A673 (cell line): Measurements from ENCODE around the gene GPATCH2L. TPM values are rescaled to one million over a fixed set of nuclear protein-coding genes. Genes with fewer than 3 reads are reported as not detected.

Experiments used
- BruUV-seq: library from RNA; stranded (reverse); fragments of 400-500 nt; replicated peaks from 2 replicates; lab custom pipeline; 2021; lab: Mats Ljungman, UMichigan
- CTCF ChIA-PET: fragments of 300-600 bp; sonication (Branson Sonifier 250); formaldehyde crosslinking; loops from one replicate; lab custom pipeline; 2022; ENCODE audit warnings: antibody characterized with exemption; lab: Charles Lee
- POLR2A ChIA-PET: fragments of 300-600 bp; sonication (Branson Sonifier 250); formaldehyde crosslinking; loops from one replicate; lab custom pipeline; 2022; ENCODE audit warnings: antibody characterized with exemption; ENCODE audit not compliant: low non-redundant PET; lab: Charles Lee
- DNase-seq: peaks from one replicate; pipeline ENCODE4 v3.0.0-alpha.2; 2015; ENCODE audit warnings: low spot score
- H3K27ac ChIP-seq: fragments of 200-600 bp; sonication (generic); 2 replicates; pipeline ENCODE4 v1.5.1; 2016; ENCODE audit warnings: mixed run types, low read depth, mild to moderate bottlenecking, mixed read lengths, antibody characterized with exemption, low read length; ENCODE audit not compliant: poor library complexity, severe bottlenecking
- H3K27me3 ChIP-seq: fragments of 200-600 bp; sonication (generic); replicated peaks from 2 replicates; pipeline ENCODE4 v1.6.1; 2017; ENCODE audit warnings: mixed run types, low read depth, mild to moderate bottlenecking, mixed read lengths, antibody characterized with exemption, low read length; ENCODE audit not compliant: insufficient read depth, poor library complexity
- H3K36me3 ChIP-seq: fragments of 200-600 bp; sonication (generic); 2 replicates; pipeline ENCODE4 v1.6.1; 2016; ENCODE audit warnings: mixed run types, mild to moderate bottlenecking, mixed read lengths, antibody characterized with exemption, low read length; ENCODE audit not compliant: insufficient read depth, poor library complexity, severe bottlenecking
- H3K4me1 ChIP-seq: fragments of 200-600 bp; sonication (generic); 2 replicates; pipeline ENCODE4 v1.6.1; 2017; ENCODE audit warnings: mixed run types, mild to moderate bottlenecking, mixed read lengths, antibody characterized with exemption, low read length; ENCODE audit not compliant: insufficient read depth, poor library complexity, severe bottlenecking
- H3K4me3 ChIP-seq: fragments of 200-600 bp; sonication (generic); 2 replicates; pipeline ENCODE4 v1.5.1; 2016; ENCODE audit warnings: low read depth, mixed run types, mild to moderate bottlenecking, mixed read lengths, low read length; ENCODE audit not compliant: poor library complexity, severe bottlenecking
- H3K9me3 ChIP-seq: fragments of 200-600 bp; sonication (generic); 2 replicates; pipeline ENCODE4 v1.6.1; 2016; ENCODE audit warnings: mixed run types, low read depth, mild to moderate bottlenecking, mixed read lengths, antibody characterized with exemption, low read length; ENCODE audit not compliant: poor library complexity, severe bottlenecking
- EZH2 ChIP-seq: fragments of 200-600 bp; sonication (generic); IDR thresholded peaks from 2 replicates; pipeline ENCODE4 v1.6.1; 2017; ENCODE audit warnings: borderline replicate concordance, low read depth, mild to moderate bottlenecking, mixed read lengths, antibody characterized with exemption, low read length; ENCODE audit not compliant: poor library complexity, severe bottlenecking
- intact Hi-C: fragments of 100-400 bp; cut with micrococcal nuclease; formaldehyde crosslinking; loops from one replicate; pipeline ENCODE4 v1.10.0; 2022; ENCODE audit not compliant: unreplicated experiment
- total RNA-seq: library from RNA; stranded (reverse); gene quantifications from 2 replicates; pipeline ENCODE4 v1.2.3, GENCODE V29; 2021
- TF ChIP-seq, protein P1 (sequence below): fragments of 300-800, 200-600 bp; sonication (generic); conservative IDR thresholded peaks from 2 replicates; pipeline ENCODE4 v1.5.1; 2017; ENCODE audit warnings: low read depth, mild to moderate bottlenecking, antibody characterized with exemption, low read length, moderate library complexity, mixed read lengths

Gene GPATCH2L
- total RNA-seq, 1 experiment from 2014 or later: 60.3 TPM

DNA sequence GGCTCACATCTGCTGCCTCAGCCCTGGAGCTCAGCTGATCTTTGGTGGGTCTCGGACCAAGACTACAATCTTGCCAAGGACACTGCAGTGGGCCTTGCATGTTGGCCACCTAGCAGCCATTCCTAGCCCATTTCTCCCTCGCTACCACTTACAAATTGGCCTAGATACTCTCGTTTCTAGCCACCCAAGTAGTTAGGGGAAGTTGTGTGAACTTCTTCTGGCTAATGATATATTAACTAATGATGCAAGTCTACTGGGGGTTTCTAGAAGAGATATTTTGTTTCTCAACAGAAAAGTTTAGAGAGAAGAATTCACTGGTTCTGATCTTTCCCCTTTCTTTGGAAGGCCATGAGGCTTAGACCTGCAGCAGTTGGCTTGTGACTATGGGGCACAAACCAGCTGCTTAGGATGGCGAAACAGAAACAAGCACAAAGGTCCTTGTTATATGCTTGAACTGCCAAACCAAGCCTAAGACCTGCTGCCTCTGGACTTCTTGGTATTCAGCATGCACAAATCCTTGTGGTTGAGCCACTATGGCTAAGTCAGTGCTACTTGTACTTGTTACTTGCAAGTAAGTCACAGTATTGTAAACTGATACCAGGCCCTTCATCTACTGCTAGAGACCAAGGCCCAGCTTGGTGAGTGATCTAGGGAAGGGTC is 30.5 kb upstream of the GPATCH2L start:
- intact Hi-C loops: no loop called here
- CTCF ChIA-PET: no interaction called here
- BruUV-seq: no TSS peak

DNA sequence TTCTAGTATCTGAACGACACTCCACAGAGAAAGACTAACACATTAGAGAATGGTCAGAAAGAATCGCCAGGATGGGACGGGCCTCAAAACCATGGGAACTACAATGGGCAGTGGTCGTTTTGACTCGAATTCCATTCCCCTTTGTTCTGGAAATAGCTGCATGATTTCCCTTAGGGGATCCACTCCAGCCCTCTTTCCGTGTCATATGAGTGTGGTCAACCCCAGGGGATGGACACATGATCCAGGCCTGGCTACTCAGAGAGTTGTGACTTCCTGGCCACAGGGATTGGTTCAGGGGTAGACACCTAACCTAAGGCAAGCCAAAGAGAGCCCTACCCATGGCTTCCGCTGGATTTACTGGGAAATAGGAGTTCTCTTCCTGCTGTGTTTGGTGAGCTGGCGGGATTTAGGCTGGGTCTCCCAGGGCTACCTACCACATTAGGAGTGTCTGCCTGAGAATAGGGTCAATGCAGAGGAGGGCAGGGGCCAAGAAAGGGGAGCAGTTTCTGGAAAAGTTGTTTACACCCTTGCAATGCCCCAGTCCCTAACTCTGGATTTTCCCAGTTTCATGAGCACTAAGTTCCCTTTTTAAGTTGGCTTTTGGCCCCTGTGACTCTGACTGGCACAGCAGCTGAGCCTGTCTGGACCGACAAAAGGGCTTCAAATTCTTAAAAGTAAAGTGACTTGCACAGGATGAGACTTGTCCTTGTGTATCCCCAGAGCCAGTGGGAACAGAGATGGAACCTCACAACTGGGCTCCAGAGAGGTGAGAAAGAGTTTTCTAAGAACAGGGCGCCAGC is 28.1 kb upstream of the GPATCH2L start:
- H3K27ac ChIP-seq: no peak overlapping the region
- BruUV-seq: no TSS peak
- ChIA-PET POLR2A (no interaction called here), CTCF (no interaction called here)
- TF ChIP-seq EZH2: no peak
- TF ChIP-seq, protein P1, sequence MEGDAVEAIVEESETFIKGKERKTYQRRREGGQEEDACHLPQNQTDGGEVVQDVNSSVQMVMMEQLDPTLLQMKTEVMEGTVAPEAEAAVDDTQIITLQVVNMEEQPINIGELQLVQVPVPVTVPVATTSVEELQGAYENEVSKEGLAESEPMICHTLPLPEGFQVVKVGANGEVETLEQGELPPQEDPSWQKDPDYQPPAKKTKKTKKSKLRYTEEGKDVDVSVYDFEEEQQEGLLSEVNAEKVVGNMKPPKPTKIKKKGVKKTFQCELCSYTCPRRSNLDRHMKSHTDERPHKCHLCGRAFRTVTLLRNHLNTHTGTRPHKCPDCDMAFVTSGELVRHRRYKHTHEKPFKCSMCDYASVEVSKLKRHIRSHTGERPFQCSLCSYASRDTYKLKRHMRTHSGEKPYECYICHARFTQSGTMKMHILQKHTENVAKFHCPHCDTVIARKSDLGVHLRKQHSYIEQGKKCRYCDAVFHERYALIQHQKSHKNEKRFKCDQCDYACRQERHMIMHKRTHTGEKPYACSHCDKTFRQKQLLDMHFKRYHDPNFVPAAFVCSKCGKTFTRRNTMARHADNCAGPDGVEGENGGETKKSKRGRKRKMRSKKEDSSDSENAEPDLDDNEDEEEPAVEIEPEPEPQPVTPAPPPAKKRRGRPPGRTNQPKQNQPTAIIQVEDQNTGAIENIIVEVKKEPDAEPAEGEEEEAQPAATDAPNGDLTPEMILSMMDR: no peak
- H3K4me3 ChIP-seq: no peak overlapping the region
- H3K4me1 ChIP-seq: no peaks in the 10 kb centered on the region
- no peaks in the 10 kb centered on the region for H3K36me3 ChIP-seq
- no peaks in the 10 kb centered on the region for H3K9me3 ChIP-seq
- DNase-seq: no peak
- intact Hi-C loops: no loop called here
- H3K27me3 ChIP-seq: peaks cover 4% of the 10 kb centered on the region

More for the DNA sequence above, 30.5 kb upstream of the GPATCH2L start:
- Histone ChIP-seq H3K27ac (no peak overlapping the region), H3K9me3 (no peaks in the 10 kb centered on the region), H3K36me3 (no peaks in the 10 kb centered on the region), H3K4me1 (peaks cover 8% of the 10 kb centered on the region), H3K27me3 (peaks cover 4% of the 10 kb centered on the region), H3K4me3 (no peak overlapping the region)
- DNase-seq: no peak
- no peak for TF ChIP-seq EZH2
- TF ChIP-seq, protein P1: no peak
- POLR2A ChIA-PET: no interaction called here

DNA sequence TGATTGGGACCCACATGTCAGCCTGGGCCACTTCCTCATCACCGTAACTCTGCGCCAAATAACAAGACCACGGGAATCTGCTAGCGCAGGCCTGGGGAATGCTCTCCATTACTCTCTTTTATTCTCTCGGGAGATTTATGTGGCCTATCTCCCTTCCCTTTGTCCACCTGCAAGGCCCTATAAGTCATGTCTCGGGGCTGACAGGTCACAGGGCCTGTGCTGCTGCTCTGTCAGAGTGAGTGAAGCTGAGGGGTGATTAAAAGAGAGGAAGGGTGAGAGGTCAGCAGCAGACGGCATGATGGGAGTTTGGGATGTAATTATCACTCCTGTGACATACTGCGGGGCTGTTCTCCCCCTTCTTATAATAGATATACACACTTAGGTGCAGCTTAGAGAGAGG is 26.2 kb upstream of the GPATCH2L start:
- intact Hi-C loops: no loop called here
- no TSS peak for BruUV-seq
- CTCF ChIA-PET: no interaction called here
- no peak for DNase-seq
- H3K4me1 ChIP-seq: no peaks in the 10 kb centered on the region
- no peaks in the 10 kb centered on the region for H3K36me3 ChIP-seq
- H3K9me3 ChIP-seq: no peaks in the 10 kb centered on the region
- no peak overlapping the region for H3K27ac ChIP-seq
- TF ChIP-seq, protein P1: no peak
- TF ChIP-seq EZH2: no peak
- POLR2A ChIA-PET: interaction anchor here (0.8 kb wide), 1 partner anchor 420 kb away, joined by 3 read pairs; no protein-coding TSS in a partner anchor
- peaks cover 12% of the 10 kb centered on the region for H3K27me3 ChIP-seq
- no peak overlapping the region for H3K4me3 ChIP-seq
